ENCODE results near the gene RAET1E. TPM values are rescaled to one million over a fixed set of nuclear protein-coding genes. Genes with fewer than 3 reads are reported as not detected.
"Not testable (repeated sequence)": the region's sequence is repeated elsewhere in the genome, so short reads cannot be mapped to it uniquely, and the experiment has no call there.

The RAET1E gene
- total and polyA plus RNA-seq, 10 donors: 0.04 to 3.4 (median 1.2) TPM

DNA sequence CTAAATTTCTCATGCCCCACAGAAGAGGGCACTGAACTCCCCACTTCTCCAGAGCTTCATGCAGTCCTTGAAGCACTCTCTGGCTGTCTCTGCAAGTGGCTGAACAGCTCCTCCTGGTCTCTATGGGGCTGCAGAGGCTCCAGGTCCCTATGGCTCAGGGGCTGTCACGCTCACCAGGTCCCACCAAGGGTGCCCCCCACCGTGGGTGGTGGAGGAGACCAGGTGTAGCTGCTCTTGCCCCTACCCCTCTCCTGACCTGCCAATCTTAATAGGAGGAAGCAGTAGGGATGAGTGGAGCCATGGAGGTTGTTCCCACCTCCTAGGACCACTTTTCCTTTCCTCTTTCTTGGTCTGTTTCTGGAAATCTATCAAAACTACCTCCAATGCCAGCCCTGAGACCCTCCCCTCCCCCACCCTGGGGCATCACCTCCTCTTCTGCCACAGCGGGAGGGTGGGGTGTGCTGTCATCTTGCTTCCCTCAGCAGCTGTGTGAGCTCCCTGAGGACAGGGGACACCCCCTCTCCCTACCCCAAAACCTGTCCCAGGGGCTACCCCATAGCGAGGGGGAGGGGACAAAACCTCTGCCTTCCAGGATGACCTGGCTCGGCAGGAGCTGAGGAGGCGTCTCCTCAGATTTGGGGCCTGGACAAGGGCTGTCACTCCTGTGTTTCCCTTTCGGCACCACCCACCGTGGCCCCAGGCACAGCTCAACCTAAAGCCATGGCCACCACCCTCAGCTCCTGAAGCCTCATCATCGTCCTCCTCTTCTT, 12.0 kb upstream of the RAET1E start:
- TF ChIP-seq POLR2A (IDR thresholded peaks at IDR 0.05): no peak
- TF ChIP-seq POLR2AphosphoS5 (IDR thresholded peaks at IDR 0.05): no peak
- no peak for TF ChIP-seq CTCF (IDR thresholded peaks at IDR 0.05 in 8 of 11, conservative IDR thresholded peaks at IDR 0.05 in 3 of 11)
- H3K36me3 ChIP-seq: no peaks in the 10 kb centered on the region
- peaks cover 0 to 24% (median 17%) of the 10 kb centered on the region in 8 donors for H3K9me3 ChIP-seq
- WGBS, 5 donors: 79 to 90% (median 87%) methylated on average over 9 of the region's 9 CpGs
- peaks cover 0 to 10% (median 0%) of the 10 kb centered on the region in 6 donors for H3K4me1 ChIP-seq
- H3K27ac ChIP-seq: no peak overlapping the region
- intact Hi-C loops (cut with DNase I; ENCODE audit: low total_unique reads): no loop called here
- H3K4me3 ChIP-seq: no peak overlapping the region
- DNase-seq: no peak
- peaks cover 0 to 27% (median 0%) of the 10 kb centered on the region in 7 donors for H3K27me3 ChIP-seq (replicated peaks in 1 of 7)

GRCh38 chr6:149908480-149908879, 10.6 kb upstream of the RAET1E start:
- Histone ChIP-seq H3K4me1 (peaks cover 0 to 10% (median 0%) of the 10 kb centered on the region in 6 donors), H3K9me3 (peaks cover 0 to 24% (median 17%) of the 10 kb centered on the region in 8 donors), H3K27me3 (replicated peaks in 1 of 7) (peaks cover 0 to 23% (median 0%) of the 10 kb centered on the region in 7 donors)
- 69 to 86% (median 76%) methylated on average over 3 to 4 of the region's 4 CpGs for WGBS, 5 donors
- DNase-seq; intact Hi-C loops (cut with DNase I; ENCODE audit: low total_unique reads); H3K4me3 ChIP-seq; H3K27ac ChIP-seq; H3K36me3 ChIP-seq: not testable (repeated sequence)

DNA sequence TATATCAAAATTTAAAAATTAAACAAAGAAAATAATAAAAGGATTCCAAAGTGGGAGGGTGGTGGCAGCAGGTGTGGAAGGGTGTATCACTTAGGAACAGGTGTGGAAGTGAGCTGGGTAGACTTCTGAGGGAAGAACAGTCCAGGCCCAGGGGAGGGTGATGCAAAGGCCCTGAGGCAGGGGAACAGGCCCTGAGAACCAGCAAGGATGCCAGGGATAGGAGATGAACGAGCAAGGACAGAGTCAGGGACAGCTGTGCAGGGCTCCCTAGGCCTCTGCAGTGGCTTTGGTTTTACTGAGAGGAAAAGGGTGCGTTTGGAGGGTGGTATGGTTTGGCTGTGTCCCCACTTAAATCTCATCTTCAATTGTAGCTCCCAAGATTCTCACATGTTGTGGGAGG, 9.4 kb upstream of the RAET1E start:
- H3K9me3 ChIP-seq: peaks cover 0 to 24% (median 17%) of the 10 kb centered on the region in 8 donors
- TF ChIP-seq POLR2A (IDR thresholded peaks at IDR 0.05) (no peak), CTCF (IDR thresholded peaks at IDR 0.05 in 8 of 11, conservative IDR thresholded peaks at IDR 0.05 in 3 of 11) (no peak), POLR2AphosphoS5 (IDR thresholded peaks at IDR 0.05) (no peak)
- no peaks in the 10 kb centered on the region for H3K36me3 ChIP-seq
- DNase-seq: no peak
- H3K27me3 ChIP-seq (replicated peaks in 1 of 7): peaks cover 0 to 20% (median 0%) of the 10 kb centered on the region in 7 donors
- 68 to 85% (median 82%) methylated on average over 2 of the region's 2 CpGs for WGBS, 5 donors
- H3K4me1 ChIP-seq: peaks cover 0 to 10% (median 0%) of the 10 kb centered on the region in 6 donors
- no peak overlapping the region for H3K27ac ChIP-seq
- H3K4me3 ChIP-seq: no peak overlapping the region
- intact Hi-C loops (cut with DNase I; ENCODE audit: low total_unique reads): no loop called here

GRCh38 chr6:149906405-149906804, 8.5 kb upstream of the RAET1E start:
- peaks cover 0 to 16% (median 0%) of the 10 kb centered on the region in 7 donors for H3K27me3 ChIP-seq (replicated peaks in 1 of 7)
- no peak overlapping the region for H3K27ac ChIP-seq
- intact Hi-C loops (cut with DNase I; ENCODE audit: low total_unique reads): no loop called here
- peaks cover 0 to 24% (median 17%) of the 10 kb centered on the region in 8 donors for H3K9me3 ChIP-seq
- DNase-seq: no peak
- TF ChIP-seq CTCF (IDR thresholded peaks at IDR 0.05 in 8 of 11, conservative IDR thresholded peaks at IDR 0.05 in 3 of 11): no peak
- TF ChIP-seq POLR2A (IDR thresholded peaks at IDR 0.05): no peak
- no peak for TF ChIP-seq POLR2AphosphoS5 (IDR thresholded peaks at IDR 0.05)
- no peak overlapping the region for H3K4me3 ChIP-seq
- H3K36me3 ChIP-seq: no peaks in the 10 kb centered on the region
- WGBS, 5 donors: 91 to 98% (median 96%) methylated on average over 4 of the region's 4 CpGs
- H3K4me1 ChIP-seq: peaks cover 0 to 10% (median 0%) of the 10 kb centered on the region in 6 donors
